ENCODE measurements around the gene APOL6. TPM values are rescaled to one million over a fixed set of nuclear protein-coding genes. Genes with fewer than 3 reads are reported as not detected.
"Not testable (repeated sequence)": the region's sequence is repeated elsewhere in the genome, so short reads cannot be mapped to it uniquely, and the experiment has no call there.

APOL6 gene
- total RNA-seq, 1 donor from 2014 or later: 20.9 TPM

GRCh38 chr22:35687461-35687860, 39.2 kb downstream of the APOL6 start:
- no peak overlapping the region for H3K4me3 ChIP-seq (ENCODE audit: low read depth, low read length)
- no peak for DNase-seq (ENCODE audit: low read depth)
- TF ChIP-seq, protein P1, sequence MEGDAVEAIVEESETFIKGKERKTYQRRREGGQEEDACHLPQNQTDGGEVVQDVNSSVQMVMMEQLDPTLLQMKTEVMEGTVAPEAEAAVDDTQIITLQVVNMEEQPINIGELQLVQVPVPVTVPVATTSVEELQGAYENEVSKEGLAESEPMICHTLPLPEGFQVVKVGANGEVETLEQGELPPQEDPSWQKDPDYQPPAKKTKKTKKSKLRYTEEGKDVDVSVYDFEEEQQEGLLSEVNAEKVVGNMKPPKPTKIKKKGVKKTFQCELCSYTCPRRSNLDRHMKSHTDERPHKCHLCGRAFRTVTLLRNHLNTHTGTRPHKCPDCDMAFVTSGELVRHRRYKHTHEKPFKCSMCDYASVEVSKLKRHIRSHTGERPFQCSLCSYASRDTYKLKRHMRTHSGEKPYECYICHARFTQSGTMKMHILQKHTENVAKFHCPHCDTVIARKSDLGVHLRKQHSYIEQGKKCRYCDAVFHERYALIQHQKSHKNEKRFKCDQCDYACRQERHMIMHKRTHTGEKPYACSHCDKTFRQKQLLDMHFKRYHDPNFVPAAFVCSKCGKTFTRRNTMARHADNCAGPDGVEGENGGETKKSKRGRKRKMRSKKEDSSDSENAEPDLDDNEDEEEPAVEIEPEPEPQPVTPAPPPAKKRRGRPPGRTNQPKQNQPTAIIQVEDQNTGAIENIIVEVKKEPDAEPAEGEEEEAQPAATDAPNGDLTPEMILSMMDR (IDR thresholded peaks at IDR 0.05; ENCODE audit: insufficient read depth, low read length, poor library complexity, severe bottlenecking): no peak

DNA sequence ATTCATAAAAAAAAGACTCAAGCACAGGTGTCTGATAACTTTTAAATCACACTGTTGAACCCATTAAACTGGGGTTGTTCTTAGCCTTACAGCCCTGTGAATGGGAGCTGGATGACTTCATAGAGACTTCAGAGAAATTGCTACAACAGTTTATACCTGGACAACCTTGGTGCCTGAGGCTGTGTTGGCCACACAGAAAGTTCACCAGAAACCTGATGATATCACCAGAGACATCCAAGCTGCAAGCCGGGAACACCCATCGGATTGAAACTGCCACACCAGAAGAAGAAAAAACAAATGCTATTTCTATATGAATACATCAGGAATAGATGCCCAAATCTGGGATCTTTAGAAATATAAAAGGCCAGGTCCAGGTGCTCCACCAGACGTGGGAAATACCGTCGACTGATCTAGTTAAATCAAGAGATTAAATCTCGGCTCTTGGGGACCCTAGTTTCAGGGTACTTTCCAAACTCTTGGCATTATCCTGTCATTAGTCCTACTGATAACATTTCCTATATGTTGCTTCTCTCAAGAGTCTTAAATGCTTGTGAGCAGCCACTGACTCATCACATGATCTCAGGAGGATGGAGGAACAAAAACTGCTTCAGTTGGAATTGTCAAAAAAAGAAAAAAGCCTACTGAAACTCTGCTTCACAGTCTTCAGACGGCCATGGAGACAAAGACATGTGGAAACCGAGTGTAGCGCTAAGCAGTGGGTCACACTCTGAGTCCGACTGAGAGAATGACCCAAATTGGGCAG, 40.8 kb downstream of the APOL6 start:
- Histone ChIP-seq H3K27me3 (ENCODE audit: control insufficient read depth, insufficient read depth, low read length) (no peaks in the 10 kb centered on the region), H3K36me3 (ENCODE audit: control insufficient read depth, insufficient read depth, low read length) (no peaks in the 10 kb centered on the region), H3K4me3 (ENCODE audit: low read depth, low read length) (no peak overlapping the region)
- TF ChIP-seq, protein P1 (IDR thresholded peaks at IDR 0.05; ENCODE audit: insufficient read depth, low read length, poor library complexity, severe bottlenecking): no peak
- DNase-seq (ENCODE audit: low read depth): no peak

More at GRCh38 chr22:35687461-35687860, 39.2 kb downstream of the APOL6 start:
- no peaks in the 10 kb centered on the region for H3K36me3 ChIP-seq (ENCODE audit: control insufficient read depth, insufficient read depth, low read length)
- no peaks in the 10 kb centered on the region for H3K27me3 ChIP-seq (ENCODE audit: control insufficient read depth, insufficient read depth, low read length)

- Histone ChIP-seq H3K27me3 (ENCODE audit: control insufficient read depth, insufficient read depth, low read length) (no peaks in the 10 kb centered on the region), H3K36me3 (ENCODE audit: control insufficient read depth, insufficient read depth, low read length) (no peaks in the 10 kb centered on the region), H3K4me3 (ENCODE audit: low read depth, low read length) (no peak overlapping the region)
- DNase-seq (ENCODE audit: low read depth): no peak
- TF ChIP-seq, protein P1 (IDR thresholded peaks at IDR 0.05; ENCODE audit: insufficient read depth, low read length, poor library complexity, severe bottlenecking): no peak
Measured at GRCh38 chr22:35690001-35690400, 41.8 kb downstream of the APOL6 start.

DNA sequence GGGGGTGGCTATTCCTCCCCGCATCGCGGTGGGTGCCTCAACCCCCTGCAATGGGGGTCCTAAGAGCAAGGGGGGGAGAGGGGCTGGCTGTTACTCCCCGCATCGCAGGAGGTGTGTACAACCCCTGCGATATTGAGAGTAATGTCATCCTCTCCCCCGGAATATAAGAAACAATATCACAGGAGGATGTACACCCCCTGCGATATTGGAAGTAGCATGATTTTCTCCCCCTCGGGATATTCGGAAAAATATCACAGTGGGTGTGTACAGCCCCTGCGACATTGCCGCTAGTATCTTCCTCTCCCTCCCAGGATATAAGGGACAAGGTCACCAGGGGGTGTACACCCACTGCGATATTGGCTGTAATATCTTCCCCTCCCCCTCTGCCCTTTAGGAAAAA, 47.0 kb downstream of the APOL6 start:
- DNase-seq (ENCODE audit: low read depth): no peak

GRCh38 chr22:35697142-35697541, 48.9 kb downstream of the APOL6 start:
- TF ChIP-seq, protein P1 (IDR thresholded peaks at IDR 0.05; ENCODE audit: insufficient read depth, low read length, poor library complexity, severe bottlenecking): no peak
- Histone ChIP-seq H3K36me3 (ENCODE audit: control insufficient read depth, insufficient read depth, low read length) (no peaks in the 10 kb centered on the region), H3K4me3 (ENCODE audit: low read depth, low read length) (no peak overlapping the region), H3K27me3 (ENCODE audit: control insufficient read depth, insufficient read depth, low read length) (no peaks in the 10 kb centered on the region)
- DNase-seq (ENCODE audit: low read depth): no peak

More for the DNA sequence above, 47.0 kb downstream of the APOL6 start:
- no peaks in the 10 kb centered on the region for H3K36me3 ChIP-seq (ENCODE audit: control insufficient read depth, insufficient read depth, low read length)
- H3K4me3 ChIP-seq (ENCODE audit: low read depth, low read length): no peak overlapping the region
- no peaks in the 10 kb centered on the region for H3K27me3 ChIP-seq (ENCODE audit: control insufficient read depth, insufficient read depth, low read length)
- TF ChIP-seq, protein P1 (IDR thresholded peaks at IDR 0.05; ENCODE audit: insufficient read depth, low read length, poor library complexity, severe bottlenecking): no peak

GRCh38 chr22:35699852-35700251, 51.6 kb downstream of the APOL6 start:
- DNase-seq (ENCODE audit: low read depth); H3K4me3 ChIP-seq (ENCODE audit: low read depth, low read length); H3K27me3 ChIP-seq (ENCODE audit: control insufficient read depth, insufficient read depth, low read length); H3K36me3 ChIP-seq (ENCODE audit: control insufficient read depth, insufficient read depth, low read length): not testable (repeated sequence)
